ENCODE results near the gene AR. TPM values are rescaled to one million over a fixed set of nuclear protein-coding genes. Genes with fewer than 3 reads are reported as not detected.
"Not testable (repeated sequence)": the region's sequence is repeated elsewhere in the genome, so short reads cannot be mapped to it uniquely, and the experiment has no call there.

The AR gene
- total and polyA plus RNA-seq, 2 donors (not counting 1 experiment from before 2014, with no cell fraction given) = not detected

GRCh38 chrX:67635424-67635823 is 91.6 kb downstream of the AR start:
- Mint-ChIP-seq H3K4me3 (no peak overlapping the region), H3K9me3 (ENCODE audit: insufficient read depth) (no peaks in the 10 kb centered on the region), H3K4me1 (no peaks in the 10 kb centered on the region), H3K27ac (no peak overlapping the region), H3K27me3 (no peaks in the 10 kb centered on the region)
- H2AFZ ChIP-seq (ENCODE audit: insufficient read depth, low read depth, low read length, poor library complexity, severe bottlenecking) = no peak overlapping the region
- H3K27me3 ChIP-seq (replicated peaks in 1 of 4; ENCODE audit: control extremely low read depth in 1 of 4, control insufficient read depth in 3 of 4, insufficient read depth in 4 of 4, low read length in 3 of 4) = no peaks in the 10 kb centered on the region
- no peak overlapping the region for H3K27ac ChIP-seq (ENCODE audit: low read length in 2 of 2)
- no peaks in the 10 kb centered on the region for H3K36me3 ChIP-seq (replicated peaks in 1 of 2; ENCODE audit: control extremely low read depth in 1 of 2, control insufficient read depth in 1 of 2, extremely low read depth in 1 of 2, insufficient read depth in 2 of 2, low read length in 1 of 2)
- no peaks in the 10 kb centered on the region for H3K79me2 ChIP-seq (ENCODE audit: control insufficient read depth, insufficient read depth, low read length)
- H4K20me1 ChIP-seq (ENCODE audit: control insufficient read depth, insufficient read depth, low read length, poor library complexity, severe bottlenecking) = no peaks in the 10 kb centered on the region
- no peak overlapping the region for H3K9ac ChIP-seq (ENCODE audit: low read length)
- no peak overlapping the region for H3K4me3 ChIP-seq (ENCODE audit: control extremely low read depth in 1 of 5, extremely low read depth in 1 of 5, insufficient read depth in 1 of 5, low read depth in 2 of 5, low read length in 4 of 5)
- CTCF ChIA-PET = no interaction called here
- WGBS (ENCODE audit: insufficient coverage) = no CpG with 5 or more reads among the region's 2 CpGs
- intact Hi-C loops (cut with micrococcal nuclease) = no loop called here
- H3K4me1 ChIP-seq (ENCODE audit: control insufficient read depth in 2 of 2, insufficient read depth in 2 of 2, low read length in 2 of 2) = no peaks in the 10 kb centered on the region
- TF ChIP-seq CTCF (IDR thresholded peaks at IDR 0.05) (no peak), EZH2 (IDR thresholded peaks at IDR 0.05; ENCODE audit: borderline replicate concordance, insufficient read depth, low read depth, low read length, poor library complexity, severe bottlenecking) (no peak)
- no peaks in the 10 kb centered on the region for H3K9me3 ChIP-seq (ENCODE audit: control extremely low read depth in 1 of 3, control insufficient read depth in 2 of 3, insufficient read depth in 1 of 3, low read length in 2 of 3)
- ATAC-seq (ENCODE audit: low read depth) (no peak), DNase-seq (no peak)
- POLR2A ChIA-PET = no interaction called here
- H3K4me2 ChIP-seq (replicated peaks; ENCODE audit: low read depth, low read length, poor library complexity, severe bottlenecking) = no peak overlapping the region

- Mint-ChIP-seq H3K27ac (no peak overlapping the region), H3K27me3 (no peaks in the 10 kb centered on the region), H3K4me3 (no peak overlapping the region), H3K4me1 (no peaks in the 10 kb centered on the region), H3K9me3 (ENCODE audit: insufficient read depth) (no peaks in the 10 kb centered on the region)
- Histone ChIP-seq H3K36me3 (replicated peaks in 1 of 2; ENCODE audit: control extremely low read depth in 1 of 2, control insufficient read depth in 1 of 2, extremely low read depth in 1 of 2, insufficient read depth in 2 of 2, low read length in 1 of 2) (no peaks in the 10 kb centered on the region), H3K9ac (ENCODE audit: low read length) (no peak overlapping the region), H3K9me3 (ENCODE audit: control extremely low read depth in 1 of 3, control insufficient read depth in 2 of 3, insufficient read depth in 1 of 3, low read length in 2 of 3) (no peaks in the 10 kb centered on the region), H2AFZ (ENCODE audit: insufficient read depth, low read depth, low read length, poor library complexity, severe bottlenecking) (no peak overlapping the region), H3K4me2 (replicated peaks; ENCODE audit: low read depth, low read length, poor library complexity, severe bottlenecking) (no peak overlapping the region), H3K4me1 (ENCODE audit: control insufficient read depth in 2 of 2, insufficient read depth in 2 of 2, low read length in 2 of 2) (no peaks in the 10 kb centered on the region), H3K79me2 (ENCODE audit: control insufficient read depth, insufficient read depth, low read length) (no peaks in the 10 kb centered on the region), H4K20me1 (ENCODE audit: control insufficient read depth, insufficient read depth, low read length, poor library complexity, severe bottlenecking) (no peaks in the 10 kb centered on the region), H3K27me3 (replicated peaks in 1 of 4; ENCODE audit: control extremely low read depth in 1 of 4, control insufficient read depth in 3 of 4, insufficient read depth in 4 of 4, low read length in 3 of 4) (no peaks in the 10 kb centered on the region), H3K27ac (ENCODE audit: low read length in 2 of 2) (no peak overlapping the region), H3K4me3 (ENCODE audit: control extremely low read depth in 1 of 5, extremely low read depth in 1 of 5, insufficient read depth in 1 of 5, low read depth in 2 of 5, low read length in 4 of 5) (no peak overlapping the region)
- ChIA-PET CTCF (no interaction called here), POLR2A (no interaction called here)
- TF ChIP-seq CTCF (IDR thresholded peaks at IDR 0.05) (no peak), EZH2 (IDR thresholded peaks at IDR 0.05; ENCODE audit: borderline replicate concordance, insufficient read depth, low read depth, low read length, poor library complexity, severe bottlenecking) (no peak)
- no peak for DNase-seq
- intact Hi-C loops (cut with micrococcal nuclease) = no loop called here
- ATAC-seq (ENCODE audit: low read depth) = no peak
These were observed 92.7 kb downstream of the AR start for GRCh38 chrX:67636532-67636931.

GRCh38 chrX:67637293-67637692 is 93.5 kb downstream of the AR start:
- H3K4me3 Mint-ChIP-seq; H4K20me1 ChIP-seq (ENCODE audit: control insufficient read depth, insufficient read depth, low read length, poor library complexity, severe bottlenecking); H3K4me1 Mint-ChIP-seq; H3K27ac Mint-ChIP-seq; POLR2A ChIA-PET; H2AFZ ChIP-seq (ENCODE audit: insufficient read depth, low read depth, low read length, poor library complexity, severe bottlenecking); H3K79me2 ChIP-seq (ENCODE audit: control insufficient read depth, insufficient read depth, low read length); H3K4me2 ChIP-seq (replicated peaks; ENCODE audit: low read depth, low read length, poor library complexity, severe bottlenecking); H3K27me3 ChIP-seq (replicated peaks in 1 of 4; ENCODE audit: control extremely low read depth in 1 of 4, control insufficient read depth in 3 of 4, insufficient read depth in 4 of 4, low read length in 3 of 4); H3K27me3 Mint-ChIP-seq; H3K9me3 Mint-ChIP-seq (ENCODE audit: insufficient read depth); H3K9me3 ChIP-seq (ENCODE audit: control extremely low read depth in 1 of 3, control insufficient read depth in 2 of 3, insufficient read depth in 1 of 3, low read length in 2 of 3); ATAC-seq (ENCODE audit: low read depth); H3K9ac ChIP-seq (ENCODE audit: low read length); DNase-seq; intact Hi-C loops (cut with micrococcal nuclease); H3K4me3 ChIP-seq (ENCODE audit: control extremely low read depth in 1 of 5, extremely low read depth in 1 of 5, insufficient read depth in 1 of 5, low read depth in 2 of 5, low read length in 4 of 5); H3K4me1 ChIP-seq (ENCODE audit: control insufficient read depth in 2 of 2, insufficient read depth in 2 of 2, low read length in 2 of 2); H3K36me3 ChIP-seq (replicated peaks in 1 of 2; ENCODE audit: control extremely low read depth in 1 of 2, control insufficient read depth in 1 of 2, extremely low read depth in 1 of 2, insufficient read depth in 2 of 2, low read length in 1 of 2); H3K27ac ChIP-seq (ENCODE audit: low read length in 2 of 2); CTCF ChIA-PET: not testable (repeated sequence)
- no CpG with 5 or more reads among the region's 3 CpGs for WGBS (ENCODE audit: insufficient coverage)

All from B cell (primary cell).